Right lobe of liver (tissue), 6 donors: ENCODE results near the gene MUCL3. TPM values are rescaled to one million over a fixed set of nuclear protein-coding genes. Genes with fewer than 3 reads are reported as not detected.
A peak's percentile ranks its signal among the peaks of the same experiment; 100 is the strongest.
"Not testable (repeated sequence)": the region's sequence is repeated elsewhere in the genome, so short reads cannot be mapped to it uniquely, and the experiment has no call there.

Experiments
- ATAC-seq, 4 donors: fragments of 200-7000 bp; cut with Tn5 transposase; one replicate each; pipeline ENCODE4 v1.9.1; 2020; ENCODE audit warnings: mild to moderate bottlenecking in 4 of 4, moderate library complexity in 4 of 4
- DNase-seq, 3 donors: peaks; one replicate each; pipeline ENCODE4 v3.0.0-alpha.2; 2020
- H3K27ac ChIP-seq, 3 donors: fragments of 200-600 bp; one replicate each; pipeline ENCODE4 v1.8.0; 2022
- H3K27me3 ChIP-seq, 2 donors: fragments of 200-600 bp; one replicate each; pipeline ENCODE4 v1.8.0; 2022
- H3K36me3 ChIP-seq, 4 donors: fragments of 200-600 bp; sonication (generic) in 1 of 4; one replicate each; pipeline versions ENCODE4 v1.5.1 to v1.8.0; 2017 to 2022; ENCODE audit warnings: control low read depth in 1 of 4
- H3K4me1 ChIP-seq, 4 donors: fragments of 200-600 bp; sonication (generic) in 1 of 4; one replicate each; pipeline versions ENCODE4 v1.5.1 to v1.8.0; 2017 to 2022; ENCODE audit warnings: control low read depth in 1 of 4
- H3K4me3 ChIP-seq, 3 donors: fragments of 200-600 bp; one replicate each; pipeline ENCODE4 v1.8.0; 2022
- H3K9me3 ChIP-seq, 4 donors: fragments of 200-600 bp; sonication (generic) in 1 of 4; one replicate each; pipeline versions ENCODE4 v1.5.1 to v1.8.0; 2017 to 2022; ENCODE audit warnings: control low read depth in 1 of 4
- CTCF ChIP-seq, 4 donors: fragments of 200-600 bp in 3 of 4; fragments of 450-650 bp in 1 of 4; IDR thresholded peaks; one replicate each; pipeline versions ENCODE4 v1.5.1 to v1.8.0; 2016 to 2022; ENCODE audit warnings: antibody characterized with exemption in 4 of 4, mild to moderate bottlenecking in 2 of 4
- POLR2A ChIP-seq: fragments of 450-650 bp; IDR thresholded peaks from one replicate; pipeline ENCODE4 v1.6.1; 2017; ENCODE audit warnings: antibody characterized with exemption, mild to moderate bottlenecking
- WGBS: methylation state at CpG from one replicate; pipeline ENCODE4 v1.1.6; 2018; ENCODE audit warnings: low coverage, low lambda C conversion rate; ENCODE audit not compliant: insufficient coverage; ENCODE audit errors: missing lambda C conversion rate; 5-methylcytosine and 5-hydroxymethylcytosine counted together
- intact Hi-C, 2 donors: fragments of 100-400 bp; cut with DNase I; formaldehyde crosslinking; loops; one replicate each; pipeline versions ENCODE4 v1.11.2 to v1.14.1; 2022
- total RNA-seq, 6 experiments: library from RNA; depleted of rRNA in 2 of 6; stranded (reverse); fragments of >200 nt in 2 of 6; fragmentation: NEBNext Ultra II Directional in 3 of 6; extraction: Animal tissue kit (Norgen Biotek cat#: 25700) in 3 of 6; gene quantifications; one replicate each; pipeline versions ENCODE4 v1.1.0 to v1.2.4, GENCODE V29; 2016 to 2023
- donor health status: DM: no; HTN: yes; CAD: no.
- donor health status: DM: no; HTN: no; CAD: no.
- donor health status: DM: no; HTN: no; CAD: no.
- donor health status: DM: no; HTN: yes; CAD: no.
- donor health status: DM: no; HTN: yes; CAD: no.

MUCL3 gene
- total RNA-seq, 6 experiments from 2014 or later, result not detected

- intact Hi-C loops, result no loop called here
- H3K27ac ChIP-seq, result no peak overlapping the region
- peaks cover 0 to 35% (median 10%) of the 10 kb centered on the region in 4 donors for H3K36me3 ChIP-seq
- ATAC-seq (no peak), DNase-seq (no peak)
- peaks cover 0 to 21% (median 9%) of the 10 kb centered on the region in 4 donors for H3K4me1 ChIP-seq
- no peak overlapping the region for H3K4me3 ChIP-seq
- WGBS, result 88% methylated on average over 6 of the region's 7 CpGs
- H3K9me3 ChIP-seq, result no peaks in the 10 kb centered on the region
- no peaks in the 10 kb centered on the region for H3K27me3 ChIP-seq
- TF ChIP-seq POLR2A, result no peak
Observed at GRCh38 chr6:30917041-30917440, 23.7 kb upstream of the MUCL3 start.

- ATAC-seq (no peak), DNase-seq (no peak)
- no peak overlapping the region for H3K27ac ChIP-seq
- peaks cover 0 to 21% (median 9%) of the 10 kb centered on the region in 4 donors for H3K4me1 ChIP-seq
- peaks cover 0 to 40% (median 12%) of the 10 kb centered on the region in 4 donors for H3K36me3 ChIP-seq
- WGBS, result 100% methylated on average over 2 of the region's 8 CpGs
- TF ChIP-seq POLR2A (no peak), CTCF (IDR thresholded peaks at IDR 0.05) (no peak)
- no peak overlapping the region for H3K4me3 ChIP-seq
- H3K27me3 ChIP-seq, result no peaks in the 10 kb centered on the region
- no peaks in the 10 kb centered on the region for H3K9me3 ChIP-seq
- intact Hi-C loops, result no loop called here
Observed at GRCh38 chr6:30917487-30917886, 23.3 kb upstream of the MUCL3 start.

- TF ChIP-seq CTCF (IDR thresholded peaks at IDR 0.05) (no peak), POLR2A (no peak)
- intact Hi-C loops, result no loop called here
- 60% methylated on average over 2 of the region's 8 CpGs for WGBS
Observed at GRCh38 chr6:30918670-30919069, 22.1 kb upstream of the MUCL3 start.

GRCh38 chr6:30922447-30922852 is 18.3 kb upstream of the MUCL3 start:
- Histone ChIP-seq H3K27me3 (no peaks in the 10 kb centered on the region), H3K4me1 (no peaks in the 10 kb centered on the region), H3K36me3 (peaks cover 0 to 66% (median 17%) of the 10 kb centered on the region in 4 donors), H3K27ac (no peak overlapping the region), H3K4me3 (no peak overlapping the region), H3K9me3 (no peaks in the 10 kb centered on the region)
- intact Hi-C loops, result loop anchor here in 1 of 2 donors (10.0 kb wide), 1 partner anchor 132 kb away; no protein-coding TSS in a partner anchor
- no peak for TF ChIP-seq CTCF (IDR thresholded peaks at IDR 0.05)
- no peak for TF ChIP-seq POLR2A
- 96% methylated on average over 4 of the region's 7 CpGs for WGBS
- ATAC-seq (no peak), DNase-seq (no peak)

More at GRCh38 chr6:30918670-30919069, 22.1 kb upstream of the MUCL3 start:
- Histone ChIP-seq H3K27ac (no peak overlapping the region), H3K9me3 (no peaks in the 10 kb centered on the region), H3K4me3 (no peak overlapping the region), H3K4me1 (peaks cover 0 to 9% (median 4%) of the 10 kb centered on the region in 4 donors), H3K36me3 (peaks cover 0 to 52% (median 16%) of the 10 kb centered on the region in 4 donors), H3K27me3 (no peaks in the 10 kb centered on the region)
- no peak for ATAC-seq
- DNase-seq, result peak in 1 of 3 donors; percentile 26

- not testable (repeated sequence) for H3K4me3 ChIP-seq, H3K4me1 ChIP-seq, H3K9me3 ChIP-seq, H3K27ac ChIP-seq, H3K27me3 ChIP-seq
- WGBS, result 14% methylated on average over 1 of the region's 9 CpGs
- peaks cover 0 to 59% (median 17%) of the 10 kb centered on the region in 4 donors for H3K36me3 ChIP-seq
- peak in 1 of 3 donors; percentile 46 for DNase-seq
- ATAC-seq, result peak in 1 of 4 donors; percentile 6
- intact Hi-C loops, result loop anchor here in 1 of 2 donors (10.0 kb wide), 1 partner anchor 131 kb away; no protein-coding TSS in a partner anchor
Observed at GRCh38 chr6:30924040-30924627, 16.6 kb upstream of the MUCL3 start.
